ENCODE measurements around the gene TAF1C.

Gene TAF1C

DNA sequence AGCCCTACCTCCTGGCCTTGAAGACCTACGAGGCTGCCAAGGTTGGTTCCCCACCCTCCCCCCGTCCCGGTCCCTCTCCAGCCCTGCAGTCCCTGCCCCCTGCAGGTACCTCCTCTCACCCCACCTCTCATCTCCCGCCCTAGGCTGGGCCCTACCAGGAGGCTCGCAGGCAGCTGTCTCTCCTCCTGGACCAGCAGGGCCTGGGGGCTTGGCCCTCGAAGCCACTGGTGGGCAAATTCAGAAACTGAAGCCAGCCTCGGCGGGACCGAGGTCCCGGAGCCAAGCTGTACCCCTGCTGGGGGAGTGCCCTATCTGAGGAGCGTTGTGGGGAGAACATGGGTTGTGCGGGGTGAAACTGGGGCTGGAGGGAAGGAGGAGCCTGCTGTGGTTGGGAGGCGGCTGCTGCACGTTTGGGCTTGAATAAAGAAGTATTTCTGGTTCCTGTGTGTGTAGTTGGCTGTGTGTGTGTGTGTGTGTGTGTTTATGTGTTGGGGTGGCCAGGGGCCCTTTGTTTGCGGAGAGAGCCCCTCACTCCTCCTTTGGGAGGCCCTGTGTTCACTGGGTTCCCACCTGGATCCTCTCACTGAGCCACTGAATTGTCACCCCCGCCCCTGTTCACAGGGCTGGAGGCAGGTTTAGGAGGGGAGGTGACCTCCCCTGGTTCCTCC lies 10.0 kb upstream of the TAF1C start:
- TF ChIP-seq, protein P1, sequence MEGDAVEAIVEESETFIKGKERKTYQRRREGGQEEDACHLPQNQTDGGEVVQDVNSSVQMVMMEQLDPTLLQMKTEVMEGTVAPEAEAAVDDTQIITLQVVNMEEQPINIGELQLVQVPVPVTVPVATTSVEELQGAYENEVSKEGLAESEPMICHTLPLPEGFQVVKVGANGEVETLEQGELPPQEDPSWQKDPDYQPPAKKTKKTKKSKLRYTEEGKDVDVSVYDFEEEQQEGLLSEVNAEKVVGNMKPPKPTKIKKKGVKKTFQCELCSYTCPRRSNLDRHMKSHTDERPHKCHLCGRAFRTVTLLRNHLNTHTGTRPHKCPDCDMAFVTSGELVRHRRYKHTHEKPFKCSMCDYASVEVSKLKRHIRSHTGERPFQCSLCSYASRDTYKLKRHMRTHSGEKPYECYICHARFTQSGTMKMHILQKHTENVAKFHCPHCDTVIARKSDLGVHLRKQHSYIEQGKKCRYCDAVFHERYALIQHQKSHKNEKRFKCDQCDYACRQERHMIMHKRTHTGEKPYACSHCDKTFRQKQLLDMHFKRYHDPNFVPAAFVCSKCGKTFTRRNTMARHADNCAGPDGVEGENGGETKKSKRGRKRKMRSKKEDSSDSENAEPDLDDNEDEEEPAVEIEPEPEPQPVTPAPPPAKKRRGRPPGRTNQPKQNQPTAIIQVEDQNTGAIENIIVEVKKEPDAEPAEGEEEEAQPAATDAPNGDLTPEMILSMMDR (IDR thresholded peaks at IDR 0.05; ENCODE audit: borderline replicate concordance, extremely low read depth, low read length, poor library complexity, severe bottlenecking), result no peak

DNA sequence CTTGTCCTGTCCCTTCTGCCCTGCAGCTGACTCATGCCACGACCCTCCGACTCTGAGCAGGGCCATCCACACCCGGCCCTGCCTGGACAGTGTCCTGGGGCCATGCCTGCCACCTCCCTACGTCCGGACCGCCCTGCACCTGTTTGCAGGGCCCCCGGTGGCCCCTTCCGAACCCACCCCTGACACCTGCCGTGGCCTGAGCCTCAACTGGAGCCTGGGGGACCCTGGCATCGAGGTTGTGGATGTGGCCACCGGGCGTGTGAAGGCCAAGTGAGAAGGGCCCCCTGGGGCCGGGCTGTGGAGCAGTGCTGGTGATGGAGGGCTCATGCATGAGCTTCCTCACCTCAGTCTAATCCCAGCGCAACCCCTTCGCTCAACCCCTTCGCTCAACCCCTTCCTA lies 9.2 kb upstream of the TAF1C start:
- no peak overlapping the region for H3K9ac ChIP-seq (ENCODE audit: low read depth, low read length)
- H3K27me3 ChIP-seq (ENCODE audit: insufficient read depth, low read length, poor library complexity), result no peaks in the 10 kb centered on the region
- H3K27ac ChIP-seq (ENCODE audit: low read length), result no peak overlapping the region

More for the DNA sequence above, 10.0 kb upstream of the TAF1C start:
- peaks cover 26% of the 10 kb centered on the region for H3K4me1 ChIP-seq (ENCODE audit: insufficient read depth, low read length)
- no peaks in the 10 kb centered on the region for H3K27me3 ChIP-seq (ENCODE audit: insufficient read depth, low read length, poor library complexity)
- H3K36me3 ChIP-seq (ENCODE audit: insufficient read depth, low read length), result no peaks in the 10 kb centered on the region
- no peak for DNase-seq
- no peaks in the 10 kb centered on the region for H3K79me2 ChIP-seq (ENCODE audit: insufficient read depth, low read length)
- ATAC-seq (ENCODE audit: insufficient read depth, low read depth), result no peak
- no peak overlapping the region for H3K27ac ChIP-seq (ENCODE audit: low read length)
- peaks cover 8% of the 10 kb centered on the region; the same call in 1 of the 2 replicates for H4K20me1 ChIP-seq (ENCODE audit: insufficient read depth, low read length)
- no peak overlapping the region for H3K4me3 ChIP-seq (ENCODE audit: low read depth in 1 of 2, low read length in 2 of 2)
- no peaks in the 10 kb centered on the region for H3K9me3 ChIP-seq (ENCODE audit: insufficient read depth, low read length, severe bottlenecking)
- H3K9ac ChIP-seq (ENCODE audit: low read depth, low read length), result no peak overlapping the region
- no peak overlapping the region for H2AFZ ChIP-seq (ENCODE audit: low read depth, low read length)
- no peak overlapping the region for H3K4me2 ChIP-seq (ENCODE audit: insufficient read depth, low read length)

DNA sequence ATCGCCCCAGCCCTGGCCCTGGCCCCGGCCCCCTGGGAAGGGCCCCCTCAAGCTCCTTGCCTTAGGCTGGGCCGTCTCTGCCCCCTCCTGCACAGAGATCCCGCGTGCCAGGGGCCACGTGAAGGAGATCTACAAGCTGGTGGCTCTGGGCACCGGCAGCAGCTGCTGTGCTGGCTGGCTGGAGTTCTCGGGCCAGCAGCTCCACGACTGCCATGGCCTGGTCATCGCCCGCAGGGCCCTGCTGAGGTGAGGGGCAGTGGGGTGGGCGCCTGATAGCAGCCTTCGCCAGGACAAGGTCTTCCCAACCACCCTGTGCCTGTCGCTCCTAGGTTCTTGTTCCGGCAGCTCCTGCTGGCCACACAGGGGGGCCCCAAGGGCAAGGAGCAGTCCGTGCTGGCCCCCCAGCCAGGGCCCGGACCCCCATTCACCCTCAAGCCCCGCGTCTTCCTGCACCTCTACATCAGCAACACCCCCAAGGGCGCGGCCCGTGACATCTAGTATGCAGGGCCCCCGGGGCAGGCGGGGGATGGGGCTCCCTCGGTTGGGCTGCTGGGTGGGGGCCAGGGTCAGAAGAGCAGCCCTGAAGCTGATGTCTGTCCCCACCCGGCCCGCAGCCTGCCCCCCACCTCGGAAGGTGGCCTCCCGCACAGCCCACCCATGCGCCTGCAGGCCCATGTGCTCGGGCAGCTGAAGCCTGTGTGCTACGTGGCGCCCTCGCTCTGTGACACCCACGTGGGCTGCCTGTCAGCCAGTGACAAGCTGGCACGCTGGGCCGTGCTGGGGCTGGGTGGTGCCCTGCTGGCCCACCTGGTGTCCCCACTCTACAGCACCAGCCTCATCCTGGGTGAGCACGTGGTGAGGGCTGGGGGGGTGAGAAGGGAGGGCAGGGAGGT lies 8.6 kb upstream of the TAF1C start:
- Histone ChIP-seq H3K36me3 (ENCODE audit: insufficient read depth, low read length) (no peaks in the 10 kb centered on the region), H3K4me2 (ENCODE audit: insufficient read depth, low read length) (peak overlapping the region; percentile 36; the same call in 1 of the 2 replicates), H4K20me1 (ENCODE audit: insufficient read depth, low read length) (peaks cover 8% of the 10 kb centered on the region; the same call in 1 of the 2 replicates), H3K79me2 (ENCODE audit: insufficient read depth, low read length) (no peaks in the 10 kb centered on the region), H3K9me3 (ENCODE audit: insufficient read depth, low read length, severe bottlenecking) (no peaks in the 10 kb centered on the region), H3K9ac (ENCODE audit: low read depth, low read length) (no peak overlapping the region), H3K27ac (ENCODE audit: low read length) (no peak overlapping the region), H2AFZ (ENCODE audit: low read depth, low read length) (no peak overlapping the region), H3K4me3 (ENCODE audit: low read depth in 1 of 2, low read length in 2 of 2) (no peak overlapping the region), H3K27me3 (ENCODE audit: insufficient read depth, low read length, poor library complexity) (no peaks in the 10 kb centered on the region), H3K4me1 (ENCODE audit: insufficient read depth, low read length) (peaks cover 26% of the 10 kb centered on the region)
- ATAC-seq (ENCODE audit: insufficient read depth, low read depth), result no peak
- DNase-seq, result no peak
- no peak for TF ChIP-seq EZH2 (IDR thresholded peaks at IDR 0.05; ENCODE audit: borderline replicate concordance, low read depth, low read length, severe bottlenecking)
- TF ChIP-seq, protein P1 (IDR thresholded peaks at IDR 0.05; ENCODE audit: borderline replicate concordance, extremely low read depth, low read length, poor library complexity, severe bottlenecking), result no peak

More for the DNA sequence above, 9.2 kb upstream of the TAF1C start:
- Histone ChIP-seq H3K4me2 (ENCODE audit: insufficient read depth, low read length) (no peak overlapping the region), H4K20me1 (ENCODE audit: insufficient read depth, low read length) (peaks cover 8% of the 10 kb centered on the region; the same call in 1 of the 2 replicates), H2AFZ (ENCODE audit: low read depth, low read length) (no peak overlapping the region), H3K4me1 (ENCODE audit: insufficient read depth, low read length) (peaks cover 26% of the 10 kb centered on the region), H3K9me3 (ENCODE audit: insufficient read depth, low read length, severe bottlenecking) (no peaks in the 10 kb centered on the region), H3K79me2 (ENCODE audit: insufficient read depth, low read length) (no peaks in the 10 kb centered on the region), H3K4me3 (ENCODE audit: low read depth in 1 of 2, low read length in 2 of 2) (no peak overlapping the region), H3K36me3 (ENCODE audit: insufficient read depth, low read length) (no peaks in the 10 kb centered on the region)
- TF ChIP-seq EZH2 (IDR thresholded peaks at IDR 0.05; ENCODE audit: borderline replicate concordance, low read depth, low read length, severe bottlenecking), result no peak
- TF ChIP-seq, protein P1 (IDR thresholded peaks at IDR 0.05; ENCODE audit: borderline replicate concordance, extremely low read depth, low read length, poor library complexity, severe bottlenecking), result no peak
- ATAC-seq (ENCODE audit: insufficient read depth, low read depth) (no peak), DNase-seq (no peak)

Data from DND-41 (cell line).